ENCODE results near the gene BAIAP2L2.

BAIAP2L2 gene

DNA sequence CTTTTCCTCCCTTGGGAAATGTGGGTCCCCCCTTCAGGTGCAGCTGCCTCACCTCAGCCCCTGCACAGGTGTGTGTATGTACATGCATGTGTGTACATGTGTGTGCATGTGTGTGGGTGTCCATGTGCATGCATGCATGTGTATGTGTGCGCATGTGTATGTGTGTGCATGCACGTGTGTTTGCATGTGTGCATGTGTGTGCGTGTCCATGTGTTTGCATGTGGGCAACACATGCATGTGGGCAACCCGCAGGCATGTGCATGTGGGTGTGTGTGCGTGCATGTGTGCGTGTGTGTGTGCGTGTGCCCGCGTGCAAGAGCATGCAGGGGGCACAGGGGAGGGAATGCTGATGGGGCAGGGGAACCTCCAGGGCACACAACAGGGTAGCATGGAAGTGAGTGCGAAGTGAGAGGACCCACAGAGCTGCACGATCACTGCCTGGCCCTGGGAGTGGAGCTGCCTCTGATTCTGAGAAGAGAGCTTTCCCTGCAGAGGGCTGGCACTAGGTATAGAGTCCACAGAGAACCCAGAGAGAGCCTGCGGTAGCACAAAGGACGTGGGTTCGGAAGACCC, 14.6 kb upstream of the BAIAP2L2 start:
- H3K79me2 ChIP-seq (ENCODE audit: control insufficient read depth, insufficient read depth, low read length, poor library complexity), result no peaks in the 10 kb centered on the region
- no peak overlapping the region for H4K91ac ChIP-seq (ENCODE audit: low read depth, low read length)
- H4K12ac ChIP-seq (ENCODE audit: low read depth, low read length), result no peak overlapping the region
- H3K79me1 ChIP-seq (ENCODE audit: low read length), result no peaks in the 10 kb centered on the region
- H3K4ac ChIP-seq (ENCODE audit: low read depth, low read length), result no peak overlapping the region
- H2BK12ac ChIP-seq (ENCODE audit: low read length), result no peak overlapping the region
- H3K9me3 ChIP-seq (ENCODE audit: insufficient read depth, low read depth, low read length), result peaks cover 3% of the 10 kb centered on the region
- no peaks in the 10 kb centered on the region for H3K27me3 ChIP-seq (ENCODE audit: insufficient read depth, low read length)
- H2AFZ ChIP-seq (ENCODE audit: insufficient read depth, low read length, poor library complexity), result no peak overlapping the region
- H3K36me3 ChIP-seq (ENCODE audit: control insufficient read depth in 1 of 2, insufficient read depth in 2 of 2, low read length in 2 of 2), result peaks cover 0 to 4% of the 10 kb centered on the region in 2 experiments
- no peak overlapping the region for H4K8ac ChIP-seq (ENCODE audit: low read depth, low read length)
- no peak overlapping the region for H2BK120ac ChIP-seq (ENCODE audit: insufficient read depth, low read length, poor library complexity)
- no peak overlapping the region for H2BK5ac ChIP-seq (ENCODE audit: low read depth, low read length, poor library complexity)
- H3K4me1 ChIP-seq (ENCODE audit: control insufficient read depth in 1 of 2, insufficient read depth in 2 of 2, low read length in 2 of 2), result peaks cover 4% of the 10 kb centered on the region in 2 experiments
- H3K14ac ChIP-seq (ENCODE audit: low read length), result no peak overlapping the region
- peak overlapping the region; percentile 49 for H3K4me3 ChIP-seq (ENCODE audit: low read depth, low read length)
- no peak overlapping the region for H3K4me2 ChIP-seq (ENCODE audit: low read length)
- DNase-seq, result no peak
- no peak overlapping the region for H2AK5ac ChIP-seq (ENCODE audit: low read length)
- no peak overlapping the region for H3K27ac ChIP-seq (ENCODE audit: low read depth, low read length)
- no peak overlapping the region for H3K18ac ChIP-seq (ENCODE audit: low read length)
- no peak overlapping the region for H3K9ac ChIP-seq (ENCODE audit: low read length)
- H3K23ac ChIP-seq (ENCODE audit: low read length), result no peak overlapping the region
- no CpG with 5 or more reads among the region's 14 CpGs for WGBS (ENCODE audit: extremely low coverage, insufficient coverage, insufficient read length)

GRCh38 chr22:38124236-38124974, 13.9 kb upstream of the BAIAP2L2 start:
- Histone ChIP-seq H3K27me3 (ENCODE audit: insufficient read depth, low read length) (no peaks in the 10 kb centered on the region), H2BK12ac (ENCODE audit: low read length) (no peak overlapping the region), H3K4ac (ENCODE audit: low read depth, low read length) (no peak overlapping the region), H3K79me1 (ENCODE audit: low read length) (no peaks in the 10 kb centered on the region), H2AFZ (ENCODE audit: insufficient read depth, low read length, poor library complexity) (no peak overlapping the region), H2BK5ac (ENCODE audit: low read depth, low read length, poor library complexity) (no peak overlapping the region), H3K4me3 (ENCODE audit: low read depth, low read length) (no peak overlapping the region), H4K8ac (ENCODE audit: low read depth, low read length) (no peak overlapping the region), H3K23ac (ENCODE audit: low read length) (no peak overlapping the region), H3K4me1 (ENCODE audit: control insufficient read depth in 1 of 2, insufficient read depth in 2 of 2, low read length in 2 of 2) (peaks cover 4% of the 10 kb centered on the region in 2 experiments), H4K91ac (ENCODE audit: low read depth, low read length) (no peak overlapping the region), H2BK120ac (ENCODE audit: insufficient read depth, low read length, poor library complexity) (no peak overlapping the region), H3K9ac (ENCODE audit: low read length) (no peak overlapping the region), H2AK5ac (ENCODE audit: low read length) (no peak overlapping the region), H3K9me3 (ENCODE audit: insufficient read depth, low read depth, low read length) (peaks cover 3% of the 10 kb centered on the region), H3K4me2 (ENCODE audit: low read length) (no peak overlapping the region), H3K27ac (ENCODE audit: low read depth, low read length) (no peak overlapping the region), H4K12ac (ENCODE audit: low read depth, low read length) (no peak overlapping the region), H3K79me2 (ENCODE audit: control insufficient read depth, insufficient read depth, low read length, poor library complexity) (no peaks in the 10 kb centered on the region), H3K36me3 (ENCODE audit: control insufficient read depth in 1 of 2, insufficient read depth in 2 of 2, low read length in 2 of 2) (peaks cover 0 to 4% of the 10 kb centered on the region in 2 experiments), H3K18ac (ENCODE audit: low read length) (no peak overlapping the region), H3K14ac (ENCODE audit: low read length) (no peak overlapping the region)
- no CpG with 5 or more reads among the region's 21 CpGs for WGBS (ENCODE audit: extremely low coverage, insufficient coverage, insufficient read length)
- DNase-seq, result no peak

DNA sequence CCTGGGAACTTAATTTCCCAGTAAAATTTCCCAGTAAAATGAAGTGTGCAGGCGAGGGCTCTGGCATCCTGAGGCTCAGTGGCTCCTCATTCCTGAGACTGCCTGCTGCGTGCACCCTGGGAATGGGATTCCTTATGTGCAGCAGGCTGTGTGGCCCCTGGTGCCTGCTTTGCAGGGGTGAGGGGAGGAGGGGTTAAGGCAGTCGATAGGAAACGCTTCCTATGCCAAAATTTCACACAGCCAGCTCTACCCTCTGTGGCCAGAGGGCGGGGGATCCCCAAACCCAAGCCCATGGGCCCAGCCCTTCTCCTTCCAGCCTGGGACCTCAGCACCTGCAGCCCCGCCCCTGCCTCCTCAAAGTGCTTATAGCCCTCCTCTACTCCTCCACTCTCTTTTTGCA, 12.1 kb upstream of the BAIAP2L2 start:
- Histone ChIP-seq H3K18ac (ENCODE audit: low read length) (no peak overlapping the region), H4K91ac (ENCODE audit: low read depth, low read length) (no peak overlapping the region), H3K36me3 (ENCODE audit: control insufficient read depth in 1 of 2, insufficient read depth in 2 of 2, low read length in 2 of 2) (peaks cover 0 to 4% of the 10 kb centered on the region in 2 experiments), H3K9me3 (ENCODE audit: insufficient read depth, low read depth, low read length) (peaks cover 3% of the 10 kb centered on the region), H3K27ac (ENCODE audit: low read depth, low read length) (no peak overlapping the region), H3K9ac (ENCODE audit: low read length) (no peak overlapping the region), H3K27me3 (ENCODE audit: insufficient read depth, low read length) (no peaks in the 10 kb centered on the region), H3K4me3 (ENCODE audit: low read depth, low read length) (no peak overlapping the region), H3K23ac (ENCODE audit: low read length) (no peak overlapping the region), H2BK12ac (ENCODE audit: low read length) (no peak overlapping the region), H2BK120ac (ENCODE audit: insufficient read depth, low read length, poor library complexity) (no peak overlapping the region), H2BK5ac (ENCODE audit: low read depth, low read length, poor library complexity) (no peak overlapping the region), H3K4me1 (ENCODE audit: control insufficient read depth in 1 of 2, insufficient read depth in 2 of 2, low read length in 2 of 2) (peaks cover 4% of the 10 kb centered on the region in 2 experiments), H4K12ac (ENCODE audit: low read depth, low read length) (no peak overlapping the region), H3K79me2 (ENCODE audit: control insufficient read depth, insufficient read depth, low read length, poor library complexity) (no peaks in the 10 kb centered on the region), H3K79me1 (ENCODE audit: low read length) (no peaks in the 10 kb centered on the region), H3K14ac (ENCODE audit: low read length) (no peak overlapping the region), H3K4ac (ENCODE audit: low read depth, low read length) (no peak overlapping the region), H2AFZ (ENCODE audit: insufficient read depth, low read length, poor library complexity) (no peak overlapping the region), H4K8ac (ENCODE audit: low read depth, low read length) (no peak overlapping the region), H3K4me2 (ENCODE audit: low read length) (no peak overlapping the region), H2AK5ac (ENCODE audit: low read length) (no peak overlapping the region)
- no CpG with 5 or more reads among the region's 6 CpGs for WGBS (ENCODE audit: extremely low coverage, insufficient coverage, insufficient read length)
- DNase-seq, result no peak

DNA sequence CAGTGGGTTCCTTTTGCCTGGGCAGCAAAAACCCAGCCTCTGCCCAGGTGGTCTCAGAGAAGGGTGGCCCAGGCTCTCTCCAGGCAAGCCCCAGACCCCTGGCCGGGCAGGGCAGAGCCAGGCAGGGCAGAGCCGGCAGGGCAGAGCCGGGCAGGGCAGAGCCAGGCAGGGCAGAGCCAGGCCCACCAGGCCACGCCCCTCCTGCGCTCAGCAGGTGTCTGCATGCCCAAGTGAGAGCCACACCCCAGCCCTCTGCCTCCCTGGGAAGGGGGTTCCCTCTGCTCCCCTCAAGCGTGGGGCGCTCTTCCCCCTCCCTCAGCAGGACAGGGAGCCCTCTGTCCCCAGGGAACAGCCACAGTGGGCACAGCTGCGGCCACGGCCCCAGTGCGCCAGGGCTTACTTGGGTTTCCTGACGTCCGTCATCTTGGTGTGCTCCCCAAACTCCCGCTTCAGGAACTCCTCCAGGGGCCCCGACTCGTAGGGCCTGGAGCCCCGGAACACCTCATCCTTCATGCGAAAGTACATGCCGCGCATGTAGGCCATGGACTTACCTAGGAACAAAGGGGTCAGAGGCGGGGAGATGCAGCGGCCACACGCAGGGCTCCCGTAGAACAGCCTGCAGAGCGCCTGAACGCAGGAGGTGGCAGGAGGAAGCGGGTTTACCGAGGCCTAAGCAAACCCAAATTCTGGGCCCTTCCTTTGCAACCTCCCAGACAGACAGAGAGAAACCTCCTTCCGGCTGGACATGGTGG, 10.1 kb upstream of the BAIAP2L2 start:
- no peak overlapping the region for H3K4me2 ChIP-seq (ENCODE audit: low read length)
- DNase-seq, result no peak
- H3K36me3 ChIP-seq (ENCODE audit: control insufficient read depth in 1 of 2, insufficient read depth in 2 of 2, low read length in 2 of 2), result no peaks in the 10 kb centered on the region
- H3K4ac ChIP-seq (ENCODE audit: low read depth, low read length), result no peak overlapping the region
- no peak overlapping the region for H4K12ac ChIP-seq (ENCODE audit: low read depth, low read length)
- H3K79me2 ChIP-seq (ENCODE audit: control insufficient read depth, insufficient read depth, low read length, poor library complexity), result no peaks in the 10 kb centered on the region
- no peak overlapping the region for H2BK120ac ChIP-seq (ENCODE audit: insufficient read depth, low read length, poor library complexity)
- H4K8ac ChIP-seq (ENCODE audit: low read depth, low read length), result no peak overlapping the region
- no peak overlapping the region for H3K18ac ChIP-seq (ENCODE audit: low read length)
- H4K91ac ChIP-seq (ENCODE audit: low read depth, low read length), result no peak overlapping the region
- no peak overlapping the region for H2BK12ac ChIP-seq (ENCODE audit: low read length)
- no peak overlapping the region for H2AK5ac ChIP-seq (ENCODE audit: low read length)
- H3K4me1 ChIP-seq (ENCODE audit: control insufficient read depth in 1 of 2, insufficient read depth in 2 of 2, low read length in 2 of 2), result peaks cover 4% of the 10 kb centered on the region in 2 experiments
- H3K23ac ChIP-seq (ENCODE audit: low read length), result no peak overlapping the region
- H3K14ac ChIP-seq (ENCODE audit: low read length), result no peak overlapping the region
- no peak overlapping the region for H2BK5ac ChIP-seq (ENCODE audit: low read depth, low read length, poor library complexity)
- H3K9ac ChIP-seq (ENCODE audit: low read length), result no peak overlapping the region
- no peaks in the 10 kb centered on the region for H3K79me1 ChIP-seq (ENCODE audit: low read length)
- H3K4me3 ChIP-seq (ENCODE audit: low read depth, low read length), result no peak overlapping the region
- H2AFZ ChIP-seq (ENCODE audit: insufficient read depth, low read length, poor library complexity), result no peak overlapping the region
- no peaks in the 10 kb centered on the region for H3K27me3 ChIP-seq (ENCODE audit: insufficient read depth, low read length)
- WGBS (ENCODE audit: extremely low coverage, insufficient coverage, insufficient read length), result no CpG with 5 or more reads among the region's 28 CpGs
- H3K27ac ChIP-seq (ENCODE audit: low read depth, low read length), result no peak overlapping the region
- peaks cover 3% of the 10 kb centered on the region for H3K9me3 ChIP-seq (ENCODE audit: insufficient read depth, low read depth, low read length)
